Femur (tissue), 1 donor: ENCODE data around the gene CAMKK1.
A peak's percentile ranks its signal among the peaks of the same experiment; 100 is the strongest.

Experiments
- DNase-seq: peaks from one replicate; pipeline ENCODE4 v3.0.0-alpha.2; 2017

Gene CAMKK1

GRCh38 chr17:3895354-3895753 is 2.5 kb upstream of the CAMKK1 start:
- DNase-seq = no peak

GRCh38 chr17:3894911-3895343 is 2.1 kb upstream of the CAMKK1 start:
- no peak for DNase-seq

GRCh38 chr17:3894188-3894587 is 1.3 kb upstream of the CAMKK1 start:
- DNase-seq = no peak

GRCh38 chr17:3893720-3894116 is 865 bp upstream of the CAMKK1 start:
- DNase-seq = no peak

DNA sequence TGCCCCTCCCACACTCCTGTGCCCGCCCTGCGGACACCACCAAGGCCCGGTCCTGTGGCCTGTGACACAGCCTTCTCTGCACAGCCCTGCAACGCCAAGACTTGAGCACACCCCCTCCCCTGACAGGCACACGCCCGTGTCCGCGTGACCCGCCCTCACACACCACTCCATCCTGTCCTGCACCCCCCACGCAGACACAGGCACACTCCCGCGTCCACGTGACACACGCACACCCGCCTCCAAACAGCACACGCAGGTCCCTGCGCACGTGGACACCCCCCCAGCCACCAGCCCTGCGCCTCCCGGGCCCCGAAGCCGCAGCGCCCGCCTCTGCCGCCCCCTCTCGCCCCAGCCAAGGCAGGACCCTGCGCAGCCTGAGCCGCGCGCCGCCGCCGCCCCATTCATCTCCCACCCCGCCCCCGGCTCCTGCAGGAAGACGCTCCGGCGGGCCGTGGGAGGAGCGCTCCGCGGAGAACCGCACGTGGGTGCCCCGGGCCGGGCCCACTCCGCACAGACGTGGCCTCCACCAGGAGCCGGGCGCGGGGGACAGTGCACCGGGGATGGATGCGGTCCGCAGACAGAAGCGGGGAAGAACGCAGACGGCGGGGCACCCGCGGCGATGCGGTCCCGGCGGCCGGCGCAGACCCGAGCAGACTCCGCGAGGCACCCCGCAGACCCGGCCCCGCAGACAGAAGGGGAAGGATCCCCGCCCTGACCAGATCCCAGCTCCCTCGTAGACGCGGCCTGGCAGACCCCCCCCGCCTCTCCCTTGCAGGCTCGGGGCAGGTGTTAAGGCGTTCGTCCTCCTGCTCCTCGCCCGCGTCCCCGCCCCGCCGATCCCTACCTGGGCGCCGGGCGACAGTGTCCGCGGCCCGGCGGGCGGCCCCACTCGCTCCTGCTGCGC is 506 bp downstream of the CAMKK1 start:
- peak; percentile 79 for DNase-seq

DNA sequence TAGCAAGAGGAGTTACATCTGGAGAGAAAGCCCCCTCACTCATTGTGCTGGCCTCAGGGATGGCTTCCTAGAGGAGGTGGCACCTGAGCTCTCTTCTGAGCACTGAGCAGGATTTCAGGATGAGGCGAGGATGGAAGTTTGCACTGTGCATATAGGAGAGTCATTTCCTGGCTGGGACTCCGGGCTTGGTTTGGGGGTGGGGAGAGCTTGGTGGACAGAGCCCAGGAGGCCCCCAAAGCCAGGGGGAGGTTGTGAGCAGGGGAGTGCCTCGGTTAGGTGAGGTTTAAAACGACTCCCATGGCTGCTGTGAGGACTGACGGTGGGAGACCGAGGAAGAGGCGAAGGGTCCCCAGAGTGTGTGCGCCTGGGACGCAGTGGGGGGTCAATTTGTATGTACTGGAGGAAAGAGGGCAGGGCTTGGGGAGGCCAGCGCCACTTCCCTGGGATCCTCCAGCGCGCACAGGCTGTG is 1.2 kb downstream of the CAMKK1 start:
- no peak for DNase-seq

DNA sequence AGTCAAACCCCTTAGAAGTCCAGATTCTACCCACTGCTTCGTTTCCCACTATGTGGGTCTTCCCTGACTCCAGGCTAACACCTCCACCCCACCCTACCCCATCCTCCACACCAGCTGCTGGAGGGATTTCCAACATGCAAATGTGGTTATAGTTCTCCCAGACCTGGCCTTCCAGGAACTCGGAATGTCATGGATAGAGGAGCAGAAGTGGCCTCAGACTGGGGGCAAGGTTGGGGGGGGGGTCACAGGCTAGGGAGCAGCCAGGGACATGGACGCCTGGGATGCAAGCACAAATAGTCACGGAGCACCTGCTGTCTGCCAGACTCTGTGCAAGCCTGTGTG is 2.0 kb downstream of the CAMKK1 start:
- no peak for DNase-seq

GRCh38 chr17:3890082-3890877 is 2.6 kb downstream of the CAMKK1 start:
- peak; percentile 79 for DNase-seq

- no peak for DNase-seq
Observed at GRCh38 chr17:3889325-3890012, 3.4 kb downstream of the CAMKK1 start.

DNA sequence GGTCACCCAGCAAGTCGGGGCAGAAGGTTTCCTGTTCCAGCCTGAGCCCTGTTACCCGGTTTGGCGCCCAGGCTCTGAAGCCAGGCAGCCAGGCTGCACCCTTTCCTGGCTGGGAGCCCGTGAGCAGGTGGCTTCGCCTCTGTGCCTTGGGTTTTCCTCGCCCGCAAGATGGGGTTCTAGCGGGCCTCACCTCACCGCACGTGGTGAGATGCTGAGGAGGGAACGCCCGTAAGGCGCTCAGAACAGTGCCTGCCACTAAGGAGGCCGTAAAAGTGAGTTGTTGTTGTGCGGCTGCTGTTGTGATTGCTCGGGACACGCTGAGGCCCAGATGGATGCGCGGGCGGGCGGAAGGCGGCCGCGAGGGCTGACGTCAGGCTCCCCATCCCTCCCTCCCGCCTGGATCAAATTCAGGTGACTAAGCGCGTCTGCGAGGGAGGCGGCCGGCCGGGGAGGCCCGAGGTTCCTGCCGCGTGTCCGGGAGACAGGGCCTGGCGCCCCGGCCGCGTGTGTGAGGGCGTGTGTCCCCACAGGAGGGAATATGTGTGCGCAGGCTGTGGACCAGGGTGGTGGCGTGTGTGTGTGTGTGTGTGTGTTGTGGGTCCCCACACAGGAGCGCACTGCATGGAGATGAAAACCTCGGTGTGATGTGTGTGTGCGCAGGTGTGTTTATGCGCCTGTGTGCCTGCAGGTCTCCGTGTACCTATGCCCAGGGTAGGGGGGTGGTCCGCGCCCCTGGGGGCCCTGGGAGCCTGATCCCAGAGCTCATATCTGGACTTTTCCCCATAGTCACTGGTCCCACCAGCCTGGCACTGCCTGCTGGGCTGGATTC is 4.3 kb downstream of the CAMKK1 start:
- DNase-seq = peak; percentile 92

GRCh38 chr17:3887804-3888203 is 5.0 kb downstream of the CAMKK1 start:
- DNase-seq = no peak

DNA sequence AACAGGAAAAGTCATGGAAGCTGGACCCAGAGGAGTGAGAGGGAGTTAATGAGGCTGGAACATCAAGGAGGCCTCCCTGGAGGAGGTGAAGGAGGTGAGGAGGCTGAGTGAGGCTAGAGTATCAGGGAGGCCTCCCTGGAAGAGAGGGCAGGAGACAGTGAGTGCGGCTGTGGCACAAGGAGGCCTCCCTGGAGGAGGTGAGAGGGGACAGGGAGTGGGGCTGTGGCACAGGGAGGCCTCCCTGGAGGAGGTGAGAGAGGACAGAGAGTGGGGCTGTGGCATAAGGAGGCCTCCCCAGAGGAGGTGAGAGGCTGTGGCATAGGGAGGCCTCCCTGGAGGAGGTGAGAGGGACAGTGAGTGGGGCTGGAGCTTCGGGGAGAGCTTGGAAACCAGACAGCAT is 5.5 kb downstream of the CAMKK1 start:
- no peak for DNase-seq

DNA sequence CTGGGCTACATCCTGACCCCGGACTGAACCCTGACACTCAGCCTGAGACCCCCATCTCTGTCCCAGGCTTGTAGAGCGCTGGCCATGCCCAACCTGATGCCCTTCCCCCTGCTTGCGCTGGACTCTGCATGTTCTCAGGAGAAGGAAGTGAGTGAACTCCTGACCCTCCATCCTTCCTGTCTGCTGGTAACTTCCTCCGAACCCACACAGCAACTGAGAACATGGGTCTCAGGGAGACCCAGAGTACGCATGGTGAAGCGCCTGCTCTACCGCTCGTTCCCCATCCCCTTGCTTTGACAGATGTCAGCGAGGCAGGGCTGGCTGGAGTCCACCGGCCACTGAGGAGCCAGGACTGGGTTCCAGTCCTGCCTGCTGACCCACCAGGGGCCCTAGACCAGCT is 6.1 kb downstream of the CAMKK1 start:
- peak; percentile 52 for DNase-seq

DNA sequence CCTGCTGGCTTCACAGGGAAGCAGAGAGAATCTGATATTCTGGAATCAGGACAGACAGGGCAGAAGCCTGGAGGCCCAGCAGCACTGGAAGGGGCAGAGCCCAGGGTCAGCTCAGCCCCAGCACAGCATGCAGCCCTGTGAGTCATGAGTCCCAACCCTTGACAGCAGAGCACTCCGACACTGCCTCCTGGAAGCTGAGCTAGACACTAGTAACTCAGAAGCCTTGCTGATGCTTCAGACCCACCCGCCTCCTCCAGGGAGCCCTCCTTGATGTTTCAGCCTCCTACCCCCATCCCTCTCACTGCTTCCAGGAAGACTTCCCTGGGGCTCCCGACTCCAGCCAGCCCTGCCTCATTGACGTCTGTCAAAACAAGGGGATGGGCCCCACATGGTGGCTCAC is 6.9 kb downstream of the CAMKK1 start:
- DNase-seq = no peak

- DNase-seq = no peak
Observed at GRCh38 chr17:3885271-3885670, 7.6 kb downstream of the CAMKK1 start.

- DNase-seq = no peak
Observed at GRCh38 chr17:3884188-3884587, 8.7 kb downstream of the CAMKK1 start.

DNA sequence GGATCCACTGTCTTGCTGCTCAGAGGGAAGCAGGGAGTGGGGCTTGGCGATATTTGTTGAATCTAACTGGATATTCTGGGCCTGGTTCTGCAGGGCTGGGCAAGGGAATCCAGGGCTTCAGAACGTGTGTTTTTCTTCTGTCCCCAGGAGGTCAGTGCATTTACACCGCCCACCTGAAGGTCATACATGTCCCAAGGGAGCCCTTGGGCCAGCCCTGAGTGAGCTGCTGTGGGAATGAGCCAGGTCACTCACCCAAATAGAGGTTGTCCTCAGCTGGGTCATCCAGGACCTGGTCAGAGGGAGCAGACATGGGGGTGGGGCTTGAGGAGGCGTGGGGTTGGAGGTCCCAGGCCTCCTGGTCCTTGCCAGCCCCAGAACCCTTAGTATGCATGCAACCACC is 10.6 kb downstream of the CAMKK1 start:
- no peak for DNase-seq

GRCh38 chr17:3880983-3881382 is 11.9 kb downstream of the CAMKK1 start:
- no peak for DNase-seq

DNA sequence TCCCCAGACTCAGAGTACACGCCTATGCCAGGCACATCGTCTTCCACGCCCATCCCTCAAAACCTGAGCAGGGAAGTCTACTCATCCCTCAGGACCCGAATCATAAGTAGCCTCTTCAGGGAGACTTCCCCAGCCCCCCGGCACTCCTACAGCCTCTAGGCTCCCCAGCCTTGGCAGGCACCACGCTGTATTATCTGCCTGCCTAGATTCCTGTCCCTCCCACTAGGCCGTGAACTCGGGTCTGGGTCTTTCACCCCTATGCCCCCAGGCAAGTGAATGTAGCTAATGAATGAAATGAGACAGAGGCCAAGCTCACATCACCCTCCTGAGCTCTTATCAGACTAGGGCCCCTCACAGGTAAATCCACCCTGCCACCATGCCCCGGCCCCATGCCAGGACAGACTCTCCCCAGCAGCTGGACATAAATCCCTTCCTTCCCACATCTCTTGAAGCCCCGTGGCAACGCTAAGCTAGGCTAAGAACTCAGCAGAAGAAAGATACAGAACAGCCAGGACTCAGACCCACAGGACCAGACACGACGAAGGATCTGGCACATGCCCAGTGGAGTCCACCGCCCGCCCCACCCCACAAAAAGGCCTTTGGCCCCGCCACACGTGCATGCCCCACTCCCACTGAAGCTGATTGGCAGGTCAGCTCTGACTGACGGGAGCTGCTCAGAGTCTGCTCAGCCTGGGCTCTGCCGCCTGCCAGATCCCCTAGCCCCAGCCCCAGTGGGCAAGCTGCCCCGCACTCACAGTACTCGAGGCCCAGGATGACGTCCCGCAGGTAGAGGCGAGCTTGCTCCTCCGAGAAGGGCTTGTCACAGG is 13.0 kb downstream of the CAMKK1 start:
- DNase-seq = no peak

DNA sequence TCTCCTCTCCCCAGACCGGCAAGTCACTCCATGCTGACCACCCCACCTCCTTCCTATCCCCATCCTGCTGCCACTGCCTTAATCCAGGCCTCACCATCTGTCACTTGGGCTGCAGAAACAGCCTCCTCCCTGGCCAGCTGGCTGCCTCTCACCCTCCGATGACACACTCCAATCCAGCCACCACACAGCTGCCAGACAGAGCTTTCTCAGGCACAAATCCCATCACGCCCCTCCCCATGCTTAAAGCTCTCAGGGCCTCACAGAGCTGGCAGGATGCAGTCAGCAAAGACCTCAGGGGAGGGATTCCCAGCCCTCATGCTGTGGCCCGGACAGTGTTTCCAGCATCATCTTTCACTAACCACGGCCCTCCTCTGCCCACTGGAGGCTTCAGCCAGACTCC is 13.7 kb downstream of the CAMKK1 start:
- DNase-seq = peak; percentile 86

DNA sequence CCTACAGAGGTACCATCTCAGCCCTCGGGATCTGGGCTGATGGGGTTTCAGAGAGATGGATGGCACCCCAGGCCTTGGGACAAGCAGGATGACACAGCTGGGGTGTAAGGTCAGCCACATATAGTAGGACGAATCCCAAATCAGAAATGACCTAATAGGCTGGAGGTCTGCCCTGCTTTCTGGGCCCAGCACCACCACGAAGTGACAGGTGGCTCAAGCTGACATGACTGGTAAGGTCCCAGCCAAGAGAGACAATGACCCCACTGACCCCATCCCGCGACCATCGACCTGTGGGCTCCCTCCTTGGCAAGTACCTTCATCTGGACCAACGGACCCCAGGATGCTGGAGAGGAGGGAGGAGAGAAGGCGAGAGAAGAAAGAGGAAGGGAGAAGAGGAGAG is 15.6 kb downstream of the CAMKK1 start:
- no peak for DNase-seq

- no peak for DNase-seq
Observed at GRCh38 chr17:3875317-3875716, 17.5 kb downstream of the CAMKK1 start.
